NCI-H2196 (cell line): ENCODE results near the gene SRPK1.

Experiments used
- DNase-seq: peaks from one replicate; lab custom pipeline; 2025; ENCODE audit not compliant: unreplicated experiment; lab: John Stamatoyannopoulos, UW

The SRPK1 gene

GRCh38 chr6:35786272-35786671, 134.6 kb downstream of the SRPK1 start:
- no peak for DNase-seq

- no peak for DNase-seq
Measured at GRCh38 chr6:35784200-35784599, 136.7 kb downstream of the SRPK1 start.
